ENCODE data around the gene ZNF236. TPM values are rescaled to one million over a fixed set of nuclear protein-coding genes. Genes with fewer than 3 reads are reported as not detected.

ZNF236 gene
- total and polyA plus RNA-seq, 2 of the 13 experiments (the other 11 are each of a cell fraction or from before 2014, with no cell fraction given) = 3.0 to 7.2 TPM

GRCh38 chr18:76875390-76876325, 53.3 kb downstream of the ZNF236 start (continued):
- peak; percentile 75 for TF ChIP-seq CTCF (CRISPR knock-in tag; IDR thresholded peaks at IDR 0.05)
- TF ChIP-seq PCBP1 (IDR thresholded peaks at IDR 0.05; ENCODE audit: borderline replicate concordance, low read depth, low read length) = no peak
- no peak for TF ChIP-seq AGO1 (IDR thresholded peaks at IDR 0.05; ENCODE audit: low read depth, low read length, poor library complexity, severe bottlenecking)
- TF ChIP-seq ZNF766 (CRISPR knock-in tag; IDR thresholded peaks at IDR 0.05; ENCODE audit: borderline replicate concordance) = no peak
- no peak for TF ChIP-seq ZFY (CRISPR knock-in tag; IDR thresholded peaks at IDR 0.05)
- no peak for TF ChIP-seq ZNF773 (CRISPR knock-in tag; IDR thresholded peaks at IDR 0.05; ENCODE audit: borderline replicate concordance)
- TF ChIP-seq HNF1B (CRISPR knock-in tag; IDR thresholded peaks at IDR 0.05) = 0 out of 2 replicates have a peak, but pooled peaks have one; percentile 19
- no peak for TF ChIP-seq ZNF782 (CRISPR knock-in tag; IDR thresholded peaks at IDR 0.05; ENCODE audit: borderline replicate concordance)
- TF ChIP-seq NFAT5 (CRISPR knock-in tag; IDR thresholded peaks at IDR 0.05) = no peak
- no peak for TF ChIP-seq TRAFD1 (CRISPR knock-in tag; IDR thresholded peaks at IDR 0.05; ENCODE audit: borderline replicate concordance)
- no peak for TF ChIP-seq SAP130 (CRISPR knock-in tag; IDR thresholded peaks at IDR 0.05; ENCODE audit: low read depth)
- no peak for TF ChIP-seq KLF12 (CRISPR knock-in tag; IDR thresholded peaks at IDR 0.05; ENCODE audit: borderline replicate concordance)
- no peak for TF ChIP-seq RFXAP (CRISPR knock-in tag; IDR thresholded peaks at IDR 0.05; ENCODE audit: borderline replicate concordance)
- no peak for TF ChIP-seq ZNF850 (CRISPR knock-in tag; conservative IDR thresholded peaks at IDR 0.05)
- TF ChIP-seq TFE3 (CRISPR knock-in tag; IDR thresholded peaks at IDR 0.05) = no peak
- TF ChIP-seq GTF2F1 (IDR thresholded peaks at IDR 0.05; ENCODE audit: low read length) = no peak
